ENCODE measurements around the gene NEURL3.

The NEURL3 gene

DNA sequence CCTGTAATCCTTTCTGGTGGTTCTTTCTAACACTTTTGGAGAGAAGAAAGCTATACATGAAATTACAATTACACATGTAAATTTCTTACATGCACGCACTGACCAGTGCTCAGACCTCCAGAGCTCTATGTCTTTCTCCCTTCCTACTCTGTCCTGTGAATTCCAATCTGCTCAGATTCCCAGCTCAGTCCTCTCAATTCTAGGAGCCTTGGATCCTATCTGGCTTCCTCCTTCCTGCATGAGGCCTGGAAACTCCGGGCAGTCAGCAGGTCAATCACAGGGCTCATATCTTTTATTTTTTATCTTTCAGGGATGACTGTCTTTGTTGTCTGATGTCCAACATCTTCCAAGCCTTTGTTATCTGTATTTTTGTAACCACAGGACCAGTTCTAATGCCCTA is 56.0 kb downstream of the NEURL3 start:
- no peak for DNase-seq (ENCODE audit: low read depth)
- H3K4me3 ChIP-seq (ENCODE audit: low read length), result no peak overlapping the region
- TF ChIP-seq, protein P1, sequence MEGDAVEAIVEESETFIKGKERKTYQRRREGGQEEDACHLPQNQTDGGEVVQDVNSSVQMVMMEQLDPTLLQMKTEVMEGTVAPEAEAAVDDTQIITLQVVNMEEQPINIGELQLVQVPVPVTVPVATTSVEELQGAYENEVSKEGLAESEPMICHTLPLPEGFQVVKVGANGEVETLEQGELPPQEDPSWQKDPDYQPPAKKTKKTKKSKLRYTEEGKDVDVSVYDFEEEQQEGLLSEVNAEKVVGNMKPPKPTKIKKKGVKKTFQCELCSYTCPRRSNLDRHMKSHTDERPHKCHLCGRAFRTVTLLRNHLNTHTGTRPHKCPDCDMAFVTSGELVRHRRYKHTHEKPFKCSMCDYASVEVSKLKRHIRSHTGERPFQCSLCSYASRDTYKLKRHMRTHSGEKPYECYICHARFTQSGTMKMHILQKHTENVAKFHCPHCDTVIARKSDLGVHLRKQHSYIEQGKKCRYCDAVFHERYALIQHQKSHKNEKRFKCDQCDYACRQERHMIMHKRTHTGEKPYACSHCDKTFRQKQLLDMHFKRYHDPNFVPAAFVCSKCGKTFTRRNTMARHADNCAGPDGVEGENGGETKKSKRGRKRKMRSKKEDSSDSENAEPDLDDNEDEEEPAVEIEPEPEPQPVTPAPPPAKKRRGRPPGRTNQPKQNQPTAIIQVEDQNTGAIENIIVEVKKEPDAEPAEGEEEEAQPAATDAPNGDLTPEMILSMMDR (conservative IDR thresholded peaks at IDR 0.05; ENCODE audit: low read depth, low read length), result no peak

DNA sequence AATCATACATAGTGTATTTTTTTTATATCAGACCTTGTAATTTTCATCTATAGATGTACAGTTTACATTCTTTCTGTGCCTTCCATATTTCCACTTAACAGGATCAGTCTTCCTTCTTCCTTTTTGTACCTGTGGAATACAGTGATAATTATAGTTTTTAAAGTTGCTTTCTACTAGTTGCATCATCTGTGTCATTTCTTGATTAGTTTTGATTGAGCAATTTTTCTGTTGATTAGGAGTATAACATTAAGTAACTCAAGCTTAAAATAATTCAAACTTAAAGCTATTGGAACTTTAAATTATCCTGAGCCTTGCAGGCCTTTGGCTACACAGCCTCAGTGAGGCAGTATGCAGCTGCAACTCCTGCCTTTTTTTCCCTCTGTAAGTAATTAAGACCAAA is 57.4 kb downstream of the NEURL3 start:
- H3K4me3 ChIP-seq (ENCODE audit: low read length), result no peak overlapping the region
- TF ChIP-seq, protein P1 (conservative IDR thresholded peaks at IDR 0.05; ENCODE audit: low read depth, low read length), result no peak
- DNase-seq (ENCODE audit: low read depth), result no peak
